WTC11 (cell line): ENCODE data around the gene ASB2. TPM values are rescaled to one million over a fixed set of nuclear protein-coding genes. Genes with fewer than 3 reads are reported as not detected.

Experiments
- ATAC-seq: fragments of 200-7000 bp; cut with Tn5 transposase; 2 replicates; pipeline ENCODE4 v1.10.0; 2021; ENCODE audit warnings: mild to moderate bottlenecking, moderate library complexity
- CTCF ChIA-PET: fragments of 300-600 bp; sonication (Branson Sonifier 250); formaldehyde crosslinking; loops from one replicate; lab custom pipeline; 2021; ENCODE audit warnings: antibody characterized with exemption; lab: Charles Lee
- POLR2A ChIA-PET: fragments of 350-600 bp; sonication (Branson Sonifier 250); formaldehyde crosslinking; loops from one replicate; lab custom pipeline; 2021; ENCODE audit warnings: antibody characterized with exemption; lab: Charles Lee
- DNase-seq: peaks from one replicate; pipeline ENCODE4 v3.0.0; 2021; ENCODE audit warnings: low spot score
- H3K27ac Mint-ChIP-seq: 2 replicates; pipeline ENCODE4 v1.8.0; 2021; ENCODE audit warnings: mixed read lengths
- H3K27me3 Mint-ChIP-seq: 2 replicates; pipeline ENCODE4 v1.8.0; 2021; ENCODE audit warnings: low read depth, mild to moderate bottlenecking, moderate library complexity, mixed read lengths
- H3K36me3 Mint-ChIP-seq: 2 replicates; pipeline ENCODE4 v1.8.0; 2021; ENCODE audit warnings: mixed read lengths
- H3K4me1 Mint-ChIP-seq: 2 replicates; pipeline ENCODE4 v1.8.0; 2022; ENCODE audit warnings: mixed read lengths
- H3K4me3 Mint-ChIP-seq: 2 replicates; pipeline ENCODE4 v1.8.0; 2021; ENCODE audit warnings: mild to moderate bottlenecking, moderate library complexity, mixed read lengths
- H3K9me3 Mint-ChIP-seq: 2 replicates; pipeline ENCODE4 v1.8.0; 2021; ENCODE audit warnings: mixed read lengths
- AFF4 ChIP-seq: sonication (generic); formaldehyde crosslinking; IDR thresholded peaks from 2 replicates; pipeline ENCODE4 v1.8.1; 2023; ENCODE audit warnings: mild to moderate bottlenecking, missing genetic modification reagents, borderline replicate concordance
- ELF4 ChIP-seq: sonication (generic); formaldehyde crosslinking; IDR thresholded peaks from 2 replicates; pipeline ENCODE4 v1.8.1; 2022; ENCODE audit warnings: low read depth, mild to moderate bottlenecking, moderate library complexity, missing genetic modification reagents
- ESRRA ChIP-seq: sonication (generic); formaldehyde crosslinking; IDR thresholded peaks from 2 replicates; pipeline ENCODE4 v1.8.1; 2022; ENCODE audit warnings: mild to moderate bottlenecking, missing genetic modification reagents, borderline replicate concordance
- GRHL2 ChIP-seq: fragments of 250-450 bp; sonication (Bioruptor Pico); IDR thresholded peaks from 2 replicates; pipeline ENCODE4 v1.8.0; 2022; ENCODE audit warnings: mild to moderate bottlenecking, moderate library complexity; ENCODE audit not compliant: insufficient replicate concordance, severe bottlenecking
- IRF1 ChIP-seq: sonication (generic); formaldehyde crosslinking; IDR thresholded peaks from 2 replicates; pipeline ENCODE4 v1.8.0; 2023; ENCODE audit warnings: missing genetic modification reagents
- IRF2 ChIP-seq: sonication (generic); formaldehyde crosslinking; IDR thresholded peaks from 2 replicates; pipeline ENCODE4 v1.8.0; 2022; ENCODE audit warnings: low read depth, missing genetic modification reagents, borderline replicate concordance
- NR3C1 ChIP-seq: sonication (generic); formaldehyde crosslinking; conservative IDR thresholded peaks from 2 replicates; pipeline ENCODE4 v1.8.1; 2023; ENCODE audit warnings: low read depth, mild to moderate bottlenecking, missing genetic modification reagents
- PREB ChIP-seq: sonication (generic); formaldehyde crosslinking; IDR thresholded peaks from 2 replicates; pipeline ENCODE4 v1.8.1; 2022; ENCODE audit warnings: mild to moderate bottlenecking, missing genetic modification reagents, moderate library complexity, borderline replicate concordance
- TCF7 ChIP-seq: sonication (generic); formaldehyde crosslinking; IDR thresholded peaks from 2 replicates; pipeline ENCODE4 v1.8.0; 2022; ENCODE audit warnings: mild to moderate bottlenecking, low read depth, missing genetic modification reagents, moderate library complexity
- TP53 ChIP-seq: sonication (generic); formaldehyde crosslinking; IDR thresholded peaks from 2 replicates; pipeline ENCODE4 v1.8.1; 2023; ENCODE audit warnings: mild to moderate bottlenecking, missing genetic modification reagents
- ZBTB43 ChIP-seq: sonication (generic); formaldehyde crosslinking; IDR thresholded peaks from 2 replicates; pipeline ENCODE4 v1.8.1; 2023; ENCODE audit warnings: mild to moderate bottlenecking, missing genetic modification reagents
- ZNF423 ChIP-seq: fragments of 250-450 bp; sonication (Bioruptor Pico); IDR thresholded peaks from 2 replicates; pipeline ENCODE4 v2.1.2; 2022; ENCODE audit warnings: mild to moderate bottlenecking, moderate library complexity
- ZNF425 ChIP-seq: fragments of 250-450 bp; sonication (Bioruptor Pico); conservative IDR thresholded peaks from 2 replicates; pipeline ENCODE4 v1.9.0; 2021; ENCODE audit warnings: mild to moderate bottlenecking
- ZNF671 ChIP-seq: fragments of 250-450 bp; sonication (Bioruptor Pico); IDR thresholded peaks from 2 replicates; pipeline ENCODE4 v1.8.0; 2021; ENCODE audit warnings: mild to moderate bottlenecking
- total RNA-seq: library from RNA; stranded (reverse); gene quantifications from 3 replicates; pipeline ENCODE4 v1.2.3, GENCODE V29; 2021
- TF ChIP-seq, protein P1 (sequence below): sonication (generic); formaldehyde crosslinking; IDR thresholded peaks from 2 replicates; pipeline ENCODE4 v1.8.0; 2022; ENCODE audit warnings: mild to moderate bottlenecking, missing genetic modification reagents
- TF ChIP-seq, protein P2 (sequence below): sonication (generic); formaldehyde crosslinking; IDR thresholded peaks from 2 replicates; pipeline ENCODE4 v1.8.0; 2022; ENCODE audit warnings: mild to moderate bottlenecking, missing genetic modification reagents
- TF ChIP-seq, protein P3 (sequence below): sonication (generic); formaldehyde crosslinking; IDR thresholded peaks from 2 replicates; pipeline ENCODE4 v1.8.0; 2023; ENCODE audit warnings: missing genetic modification reagents, mild to moderate bottlenecking, borderline replicate concordance

Gene ASB2
- total RNA-seq, 1 experiment from 2014 or later: 0.37 TPM

DNA sequence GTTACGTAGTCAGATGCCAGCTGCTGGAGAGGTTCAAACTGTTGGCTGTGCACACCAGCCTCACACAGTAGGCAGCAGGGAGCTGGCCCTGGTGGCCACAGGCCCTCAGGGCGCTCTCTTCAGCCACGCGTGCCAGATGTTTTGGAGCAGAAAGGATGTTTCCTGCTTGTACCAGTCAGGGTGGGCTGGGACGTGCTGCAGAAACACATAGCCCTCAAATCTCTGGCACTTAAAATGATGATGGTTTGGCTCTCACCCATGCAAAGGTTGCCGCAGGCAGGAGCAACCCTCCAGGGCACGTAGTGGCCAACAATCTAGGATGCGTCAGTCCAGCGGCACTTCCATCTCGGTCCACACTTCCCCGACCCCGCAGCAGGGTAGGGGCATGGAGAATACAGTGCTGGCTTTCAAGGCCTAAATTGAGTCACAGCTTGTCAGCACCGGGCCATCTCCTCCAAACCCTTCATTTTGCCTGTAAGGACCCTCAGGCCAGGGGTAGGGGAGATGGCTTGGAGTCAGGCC lies 50.9 kb downstream of the ASB2 start:
- Mint-ChIP-seq H3K9me3 (no peaks in the 10 kb centered on the region), H3K4me3 (no peak overlapping the region), H3K4me1 (peaks cover 6% of the 10 kb centered on the region; the same call in 1 of the 2 replicates), H3K36me3 (no peaks in the 10 kb centered on the region), H3K27ac (no peak overlapping the region), H3K27me3 (no peaks in the 10 kb centered on the region)
- CTCF ChIA-PET: interaction anchor here (2.7 to 3.6 kb wide), 3 partner anchors 11 to 22 kb away, joined by 15 to 28 read pairs (median 18); no protein-coding TSS in a partner anchor
- POLR2A ChIA-PET: no interaction called here
- TF ChIP-seq, protein P1, sequence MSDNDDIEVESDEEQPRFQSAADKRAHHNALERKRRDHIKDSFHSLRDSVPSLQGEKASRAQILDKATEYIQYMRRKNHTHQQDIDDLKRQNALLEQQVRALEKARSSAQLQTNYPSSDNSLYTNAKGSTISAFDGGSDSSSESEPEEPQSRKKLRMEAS: no peak
- TF ChIP-seq NR3C1 (CRISPR knock-in tag) (no peak), TP53 (CRISPR knock-in tag) (no peak), ZBTB43 (CRISPR knock-in tag) (no peak), ELF4 (CRISPR knock-in tag) (no peak)
- TF ChIP-seq, protein P2, sequence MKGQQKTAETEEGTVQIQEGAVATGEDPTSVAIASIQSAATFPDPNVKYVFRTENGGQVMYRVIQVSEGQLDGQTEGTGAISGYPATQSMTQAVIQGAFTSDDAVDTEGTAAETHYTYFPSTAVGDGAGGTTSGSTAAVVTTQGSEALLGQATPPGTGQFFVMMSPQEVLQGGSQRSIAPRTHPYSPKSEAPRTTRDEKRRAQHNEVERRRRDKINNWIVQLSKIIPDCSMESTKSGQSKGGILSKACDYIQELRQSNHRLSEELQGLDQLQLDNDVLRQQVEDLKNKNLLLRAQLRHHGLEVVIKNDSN (CRISPR knock-in tag): no peak
- DNase-seq (no peak), ATAC-seq (no peak)

GRCh38 chr14:93924592-93925355 lies 51.6 kb downstream of the ASB2 start:
- H3K4me3 Mint-ChIP-seq: no peak overlapping the region
- CTCF ChIA-PET: interaction anchor here (0.9 to 3.6 kb wide), 7 partner anchors 12 to 111 kb away, joined by 3 to 28 read pairs (median 8); partner anchors contain the start of gene OTUB2
- no peak for ATAC-seq
- no peak overlapping the region for H3K27ac Mint-ChIP-seq
- H3K27me3 Mint-ChIP-seq: no peaks in the 10 kb centered on the region
- H3K36me3 Mint-ChIP-seq: no peaks in the 10 kb centered on the region
- POLR2A ChIA-PET: no interaction called here
- peaks cover 6% of the 10 kb centered on the region; the same call in 1 of the 2 replicates for H3K4me1 Mint-ChIP-seq
- no peak for DNase-seq
- no peaks in the 10 kb centered on the region; the same call in 1 of the 2 replicates for H3K9me3 Mint-ChIP-seq
- TF ChIP-seq TCF7 (no peak), ZNF671 (CRISPR knock-in tag) (no peak), PREB (CRISPR knock-in tag) (no peak), ZNF423 (CRISPR knock-in tag) (no peak), ESRRA (CRISPR knock-in tag) (no peak), ZNF425 (no peak), IRF2 (CRISPR knock-in tag) (no peak), GRHL2 (no peak), IRF1 (CRISPR knock-in tag) (no peak), AFF4 (CRISPR knock-in tag) (no peak)
- TF ChIP-seq, protein P3, sequence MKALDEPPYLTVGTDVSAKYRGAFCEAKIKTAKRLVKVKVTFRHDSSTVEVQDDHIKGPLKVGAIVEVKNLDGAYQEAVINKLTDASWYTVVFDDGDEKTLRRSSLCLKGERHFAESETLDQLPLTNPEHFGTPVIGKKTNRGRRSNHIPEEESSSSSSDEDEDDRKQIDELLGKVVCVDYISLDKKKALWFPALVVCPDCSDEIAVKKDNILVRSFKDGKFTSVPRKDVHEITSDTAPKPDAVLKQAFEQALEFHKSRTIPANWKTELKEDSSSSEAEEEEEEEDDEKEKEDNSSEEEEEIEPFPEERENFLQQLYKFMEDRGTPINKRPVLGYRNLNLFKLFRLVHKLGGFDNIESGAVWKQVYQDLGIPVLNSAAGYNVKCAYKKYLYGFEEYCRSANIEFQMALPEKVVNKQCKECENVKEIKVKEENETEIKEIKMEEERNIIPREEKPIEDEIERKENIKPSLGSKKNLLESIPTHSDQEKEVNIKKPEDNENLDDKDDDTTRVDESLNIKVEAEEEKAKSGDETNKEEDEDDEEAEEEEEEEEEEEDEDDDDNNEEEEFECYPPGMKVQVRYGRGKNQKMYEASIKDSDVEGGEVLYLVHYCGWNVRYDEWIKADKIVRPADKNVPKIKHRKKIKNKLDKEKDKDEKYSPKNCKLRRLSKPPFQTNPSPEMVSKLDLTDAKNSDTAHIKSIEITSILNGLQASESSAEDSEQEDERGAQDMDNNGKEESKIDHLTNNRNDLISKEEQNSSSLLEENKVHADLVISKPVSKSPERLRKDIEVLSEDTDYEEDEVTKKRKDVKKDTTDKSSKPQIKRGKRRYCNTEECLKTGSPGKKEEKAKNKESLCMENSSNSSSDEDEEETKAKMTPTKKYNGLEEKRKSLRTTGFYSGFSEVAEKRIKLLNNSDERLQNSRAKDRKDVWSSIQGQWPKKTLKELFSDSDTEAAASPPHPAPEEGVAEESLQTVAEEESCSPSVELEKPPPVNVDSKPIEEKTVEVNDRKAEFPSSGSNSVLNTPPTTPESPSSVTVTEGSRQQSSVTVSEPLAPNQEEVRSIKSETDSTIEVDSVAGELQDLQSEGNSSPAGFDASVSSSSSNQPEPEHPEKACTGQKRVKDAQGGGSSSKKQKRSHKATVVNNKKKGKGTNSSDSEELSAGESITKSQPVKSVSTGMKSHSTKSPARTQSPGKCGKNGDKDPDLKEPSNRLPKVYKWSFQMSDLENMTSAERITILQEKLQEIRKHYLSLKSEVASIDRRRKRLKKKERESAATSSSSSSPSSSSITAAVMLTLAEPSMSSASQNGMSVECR: no peak
